ENCODE data around the gene NIN.

- TF ChIP-seq CTCF (conservative IDR thresholded peaks at IDR 0.05 in 1 of 2, IDR thresholded peaks at IDR 0.05 in 1 of 2; ENCODE audit: low read depth in 1 of 2, low read length in 2 of 2) (no peak), EZH2 (IDR thresholded peaks at IDR 0.05; ENCODE audit: low read length, missing control alignments) (no peak)
Measured at GRCh38 chr14:50828721-50829488, 2.1 kb downstream of the NIN start.
